Fibroblast of pulmonary artery (primary cell): ENCODE data around the gene C4orf50.

ENCODE experiments used
- DNase-seq: peaks from one replicate; pipeline ENCODE4 v3.0.0-alpha.2; 2010; ENCODE audit warnings: low read depth
- H3K4me3 ChIP-seq: replicated peaks from 2 replicates; pipeline ENCODE4 v1.5.1; 2011; ENCODE audit warnings: low read depth, mild to moderate bottlenecking, control low read depth, low read length, moderate library complexity
- TF ChIP-seq, protein P1 (sequence below): IDR thresholded peaks from 2 replicates; pipeline ENCODE4 v1.5.1; 2011; ENCODE audit warnings: mild to moderate bottlenecking, control low read depth, low read length, inconsistent platforms; ENCODE audit errors: missing control alignments

Gene C4orf50

DNA sequence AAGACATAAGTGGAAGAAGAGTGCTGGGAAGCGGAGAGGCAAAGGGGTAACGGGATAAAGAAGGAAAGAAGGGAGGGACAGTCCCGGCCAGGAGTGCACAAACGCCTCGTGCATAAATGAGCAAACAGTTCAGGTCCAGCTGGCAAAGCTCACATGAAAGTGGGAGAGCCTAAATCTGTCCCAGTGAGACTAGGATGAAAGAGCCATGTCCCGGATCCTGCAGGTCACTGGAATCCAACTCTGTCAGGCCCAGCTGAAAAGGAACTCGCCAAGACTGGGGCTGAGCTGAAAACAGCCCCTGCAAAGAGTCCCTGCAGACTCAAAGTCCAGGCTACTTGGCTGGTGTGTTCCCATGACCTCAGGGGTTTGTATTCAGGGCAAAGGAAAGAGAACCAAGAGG, 87.4 kb downstream of the C4orf50 start:
- no peak overlapping the region for H3K4me3 ChIP-seq
- TF ChIP-seq, protein P1, sequence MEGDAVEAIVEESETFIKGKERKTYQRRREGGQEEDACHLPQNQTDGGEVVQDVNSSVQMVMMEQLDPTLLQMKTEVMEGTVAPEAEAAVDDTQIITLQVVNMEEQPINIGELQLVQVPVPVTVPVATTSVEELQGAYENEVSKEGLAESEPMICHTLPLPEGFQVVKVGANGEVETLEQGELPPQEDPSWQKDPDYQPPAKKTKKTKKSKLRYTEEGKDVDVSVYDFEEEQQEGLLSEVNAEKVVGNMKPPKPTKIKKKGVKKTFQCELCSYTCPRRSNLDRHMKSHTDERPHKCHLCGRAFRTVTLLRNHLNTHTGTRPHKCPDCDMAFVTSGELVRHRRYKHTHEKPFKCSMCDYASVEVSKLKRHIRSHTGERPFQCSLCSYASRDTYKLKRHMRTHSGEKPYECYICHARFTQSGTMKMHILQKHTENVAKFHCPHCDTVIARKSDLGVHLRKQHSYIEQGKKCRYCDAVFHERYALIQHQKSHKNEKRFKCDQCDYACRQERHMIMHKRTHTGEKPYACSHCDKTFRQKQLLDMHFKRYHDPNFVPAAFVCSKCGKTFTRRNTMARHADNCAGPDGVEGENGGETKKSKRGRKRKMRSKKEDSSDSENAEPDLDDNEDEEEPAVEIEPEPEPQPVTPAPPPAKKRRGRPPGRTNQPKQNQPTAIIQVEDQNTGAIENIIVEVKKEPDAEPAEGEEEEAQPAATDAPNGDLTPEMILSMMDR: no peak
- no peak for DNase-seq

DNA sequence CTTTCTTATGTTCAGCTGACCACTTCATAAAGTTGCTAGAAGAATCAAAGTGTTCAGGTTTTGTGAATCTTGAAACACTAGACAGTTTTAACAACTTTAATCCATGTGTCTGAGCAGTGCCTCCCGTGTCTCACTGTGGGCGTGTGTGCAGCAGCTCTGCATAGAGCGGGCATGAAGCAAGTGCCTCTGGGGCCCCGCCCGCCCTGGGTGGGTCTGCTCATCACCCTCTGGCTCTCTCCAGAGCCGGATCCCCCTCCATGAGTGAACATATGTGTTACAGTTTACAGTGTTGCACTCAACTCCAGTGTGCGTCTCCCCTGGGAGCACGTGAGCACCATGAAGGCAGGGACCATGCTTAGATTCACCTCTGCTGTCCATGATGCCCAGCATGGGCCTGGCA, 87.8 kb downstream of the C4orf50 start:
- no peak overlapping the region for H3K4me3 ChIP-seq
- DNase-seq: no peak
- TF ChIP-seq, protein P1: no peak

DNA sequence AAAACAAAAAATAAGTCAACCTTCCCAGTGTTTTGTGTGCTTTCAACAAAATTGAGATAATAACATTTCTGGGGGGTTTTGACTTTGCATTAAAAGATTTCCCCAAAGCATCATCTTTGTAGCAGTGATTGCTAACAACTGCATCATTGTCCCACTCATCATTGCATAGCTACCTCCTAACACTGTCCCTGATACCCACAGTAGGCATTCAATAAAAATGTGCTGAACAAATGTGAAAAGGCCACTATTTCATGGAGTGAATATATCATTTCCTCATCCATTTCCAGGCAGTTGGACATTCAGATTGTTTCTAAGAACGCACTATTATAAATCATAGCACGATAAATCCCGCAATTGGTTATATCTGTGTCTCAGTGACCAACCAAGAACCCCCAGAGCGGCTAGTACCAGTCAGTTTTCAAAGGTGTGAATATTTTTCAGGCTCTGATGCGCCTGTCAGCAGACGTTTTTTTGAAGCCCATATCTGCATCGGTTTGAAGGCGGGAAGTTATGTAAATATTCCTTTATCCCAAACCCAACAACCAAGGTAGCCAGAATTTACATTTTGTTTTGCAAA, 89.3 kb downstream of the C4orf50 start:
- TF ChIP-seq, protein P1: no peak
- H3K4me3 ChIP-seq: no peak overlapping the region
- no peak for DNase-seq

DNA sequence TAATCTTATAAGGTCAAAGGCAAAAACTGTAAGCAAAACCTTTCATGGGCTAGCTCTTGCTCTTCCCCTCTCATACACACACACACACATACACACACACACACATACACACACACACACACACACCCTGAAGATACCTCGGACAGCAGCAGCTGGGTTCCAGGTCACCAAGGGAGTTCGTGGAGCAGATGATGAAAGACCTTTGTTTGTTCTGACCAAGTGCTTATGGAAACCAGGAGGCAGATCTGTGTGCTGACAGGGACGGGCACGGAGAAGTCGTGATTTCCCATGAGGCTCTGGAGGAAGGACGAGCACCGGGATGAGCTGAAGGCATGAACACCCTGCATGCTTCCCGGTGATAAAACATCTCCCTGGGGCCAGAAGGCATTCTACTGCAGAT, 90.0 kb downstream of the C4orf50 start:
- TF ChIP-seq, protein P1: no peak
- no peak for DNase-seq
- H3K4me3 ChIP-seq: no peak overlapping the region

DNA sequence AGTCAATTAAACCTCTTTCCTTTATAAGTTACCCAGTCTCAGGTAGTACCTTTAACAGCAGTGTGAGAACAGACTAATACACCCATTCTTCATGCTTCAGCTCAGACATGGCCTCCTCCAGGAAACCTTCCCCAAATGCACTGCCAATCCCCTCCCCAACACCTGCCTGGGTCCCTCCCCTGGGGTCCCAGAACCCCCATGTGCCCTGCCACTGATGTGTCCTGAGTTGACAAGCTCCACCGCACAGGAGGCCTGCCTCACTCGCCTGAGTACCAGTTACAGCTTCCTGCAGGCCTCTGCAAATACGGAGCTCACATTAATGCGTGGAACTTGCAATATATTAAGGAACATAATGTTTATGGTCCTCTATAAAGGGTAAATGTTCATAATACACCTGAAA, 90.5 kb downstream of the C4orf50 start:
- TF ChIP-seq, protein P1: no peak
- H3K4me3 ChIP-seq: no peak overlapping the region

DNA sequence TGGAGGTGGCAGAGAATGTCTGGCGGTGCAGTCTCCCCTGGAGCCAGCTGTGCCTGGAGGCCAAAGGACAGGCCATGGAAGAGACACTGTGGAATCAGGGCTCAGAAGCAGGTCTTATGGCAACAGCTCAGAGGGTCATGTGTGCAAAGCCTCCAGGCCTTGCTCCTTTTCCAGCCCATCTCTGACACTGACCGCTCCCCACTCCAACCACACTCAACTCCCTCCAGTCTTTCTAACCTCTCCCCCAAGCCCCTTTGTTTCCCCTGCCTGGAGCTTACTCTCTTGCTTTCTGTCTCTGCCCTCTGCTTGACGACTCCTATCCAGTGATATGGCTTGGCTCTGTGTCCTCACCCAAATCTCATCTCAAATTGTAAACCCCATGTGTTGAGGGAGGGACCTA, 91.1 kb downstream of the C4orf50 start:
- H3K4me3 ChIP-seq: no peak overlapping the region
- no peak for DNase-seq
- TF ChIP-seq, protein P1: no peak

More for the DNA sequence above, 90.5 kb downstream of the C4orf50 start:
- DNase-seq: no peak

DNA sequence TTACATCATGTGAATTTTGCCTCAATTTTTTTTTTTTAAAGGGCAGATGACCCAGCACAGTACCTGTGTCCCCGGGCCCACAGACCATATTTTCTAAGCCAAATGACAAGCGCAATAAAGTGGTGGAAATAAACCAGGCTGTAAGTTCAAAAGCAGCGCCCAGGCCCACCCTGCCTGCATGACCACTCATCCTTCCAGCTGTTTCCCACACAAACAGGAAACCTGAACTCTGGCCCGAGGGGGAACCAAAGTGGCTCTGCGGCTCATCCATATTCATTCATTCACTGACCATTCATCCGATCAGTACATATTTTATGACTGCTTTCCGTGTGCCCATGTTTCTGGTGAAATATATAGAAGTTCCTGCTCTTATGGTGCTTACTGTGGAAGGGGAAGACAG, 91.6 kb downstream of the C4orf50 start:
- no peak for DNase-seq
- H3K4me3 ChIP-seq: no peak overlapping the region
- TF ChIP-seq, protein P1: no peak
